HG02981 (cell line): ENCODE measurements around the gene GSTA2.
"Not testable (repeated sequence)": the region's sequence is repeated elsewhere in the genome, so short reads cannot be mapped to it uniquely, and the experiment has no call there.

Source experiments
- ATAC-seq: cut with Tn5 transposase; IDR thresholded peaks from one replicate; pipeline ENCODE4 v1.9.1; 2021; ENCODE audit warnings: mild to moderate bottlenecking, moderate library complexity; ENCODE audit not compliant: unreplicated experiment

Gene GSTA2

DNA sequence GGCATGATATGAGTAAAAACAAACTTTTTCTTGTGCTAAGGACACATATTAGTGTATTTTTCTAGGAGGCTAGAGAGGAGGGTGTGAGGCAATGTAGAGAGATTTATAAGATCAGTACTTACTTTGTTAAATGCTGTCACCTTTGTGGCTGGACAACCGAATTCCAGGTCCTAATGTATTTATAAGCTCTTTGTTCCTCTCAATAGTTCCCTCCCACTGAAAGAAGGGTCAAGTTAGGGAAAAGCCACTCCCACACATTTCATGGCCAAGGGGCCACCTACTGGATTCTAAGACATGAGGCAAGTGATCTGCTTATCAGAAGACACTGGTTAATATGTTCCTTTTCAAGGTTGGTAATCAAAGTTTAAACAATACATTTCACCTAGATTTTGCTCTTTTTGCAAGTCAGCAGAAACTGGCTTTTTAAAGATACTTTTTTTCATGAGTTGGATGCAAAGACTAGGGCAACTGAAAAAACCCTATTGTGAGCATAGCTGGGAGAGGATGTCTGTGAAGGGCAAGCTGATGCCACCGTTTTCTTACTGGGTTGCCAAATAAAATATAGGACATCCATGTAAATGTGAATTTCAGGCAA, at the start of gene GSTA2:
TSS of gene GSTA2 (minus strand) at position 154 of the 595 bp plus-strand sequence. CDS start 5,528 bp downstream, outside the sequence.
- ATAC-seq, result not testable (repeated sequence)

DNA sequence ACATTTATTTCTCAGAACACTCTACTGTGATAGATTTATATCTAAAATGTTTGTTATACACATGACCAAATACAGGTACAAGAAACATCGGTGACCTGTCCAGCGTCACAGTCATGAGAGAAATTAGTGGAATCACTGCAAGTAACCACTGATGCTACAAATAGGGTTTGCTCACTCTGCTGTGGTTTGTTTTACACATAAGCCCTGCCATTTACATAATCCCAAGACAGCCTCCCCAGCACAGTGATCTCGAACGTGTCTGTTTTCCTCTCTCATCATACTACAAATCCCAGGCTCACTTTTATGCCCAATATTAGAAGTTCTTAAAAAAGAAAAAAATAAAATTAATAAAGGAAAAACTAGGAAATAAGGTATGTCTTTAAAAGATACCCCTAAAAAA, 46.5 kb upstream of the GSTA2 start:
- not testable (repeated sequence) for ATAC-seq

DNA sequence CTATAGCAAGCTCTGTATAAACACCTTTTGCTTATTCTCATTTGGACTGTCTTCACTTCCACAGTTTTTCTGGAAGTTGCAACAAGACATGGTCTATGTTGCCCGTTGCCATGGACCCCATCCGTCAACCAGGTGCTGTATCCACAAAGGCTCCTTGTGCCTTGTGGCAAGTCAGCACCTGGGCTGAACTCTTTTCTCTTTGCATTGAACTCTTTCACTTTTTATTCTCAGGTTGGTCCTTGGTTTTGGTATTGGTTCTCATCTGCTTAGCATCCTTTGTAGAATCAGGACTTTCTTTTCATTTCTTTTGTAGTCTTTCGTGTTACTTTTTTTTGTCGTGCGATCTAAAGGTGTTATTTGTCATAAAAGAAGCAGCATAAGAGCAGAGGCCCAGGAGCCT, 45.4 kb upstream of the GSTA2 start:
- no peak for ATAC-seq

DNA sequence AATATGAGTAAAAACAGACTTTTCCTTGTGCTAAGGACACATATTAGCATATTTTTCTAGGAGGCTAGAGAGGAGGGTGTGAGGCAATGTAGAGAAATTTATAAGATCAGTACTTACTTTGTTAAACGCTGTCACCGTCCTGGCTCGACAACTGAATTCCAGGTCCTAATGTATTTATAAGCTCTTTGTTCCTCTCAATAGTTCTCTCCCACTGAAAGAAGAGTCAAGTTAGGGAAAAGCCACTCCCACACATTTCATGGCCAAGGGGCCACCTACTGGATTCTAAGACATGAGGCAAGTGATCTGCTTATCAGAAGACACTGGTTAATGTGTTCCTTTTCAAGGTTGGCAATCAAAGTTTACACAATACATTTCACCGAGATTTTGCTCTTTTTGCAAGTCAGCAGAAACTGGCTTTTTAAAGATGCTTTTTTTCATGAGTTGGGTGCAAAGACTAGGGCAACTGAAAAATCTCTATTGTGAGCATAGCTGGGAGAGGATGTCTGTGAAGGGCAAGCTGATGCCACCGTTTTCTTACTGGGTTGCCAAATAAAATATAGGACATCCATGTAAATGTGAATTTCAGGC, 40.5 kb upstream of the GSTA2 start, which contains the start of gene GSTA1:
TSS of gene GSTA1 (minus strand) at position 149 of the 588 bp plus-strand sequence. CDS start 4,549 bp downstream, outside the sequence.
- ATAC-seq, result not testable (repeated sequence)

DNA sequence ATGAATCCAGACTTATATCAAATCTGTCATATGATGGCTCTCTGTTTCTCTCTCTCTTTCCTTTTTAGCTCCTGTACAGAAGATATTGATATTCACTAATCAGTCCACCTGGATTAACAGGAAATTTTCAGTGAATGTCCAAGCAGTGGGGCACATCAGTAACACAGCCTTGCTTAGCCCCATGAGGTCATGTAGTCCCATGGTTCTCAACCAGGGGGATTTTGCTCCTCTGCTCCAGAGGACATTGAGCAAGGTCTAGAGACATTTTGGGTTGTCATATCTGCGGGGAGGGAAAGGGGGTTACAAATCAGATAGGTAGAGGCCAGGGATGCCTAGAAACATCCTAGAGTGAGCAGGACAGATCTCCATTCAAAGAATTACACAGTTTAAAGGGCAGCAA, 39.5 kb upstream of the GSTA2 start:
- ATAC-seq, result no peak

DNA sequence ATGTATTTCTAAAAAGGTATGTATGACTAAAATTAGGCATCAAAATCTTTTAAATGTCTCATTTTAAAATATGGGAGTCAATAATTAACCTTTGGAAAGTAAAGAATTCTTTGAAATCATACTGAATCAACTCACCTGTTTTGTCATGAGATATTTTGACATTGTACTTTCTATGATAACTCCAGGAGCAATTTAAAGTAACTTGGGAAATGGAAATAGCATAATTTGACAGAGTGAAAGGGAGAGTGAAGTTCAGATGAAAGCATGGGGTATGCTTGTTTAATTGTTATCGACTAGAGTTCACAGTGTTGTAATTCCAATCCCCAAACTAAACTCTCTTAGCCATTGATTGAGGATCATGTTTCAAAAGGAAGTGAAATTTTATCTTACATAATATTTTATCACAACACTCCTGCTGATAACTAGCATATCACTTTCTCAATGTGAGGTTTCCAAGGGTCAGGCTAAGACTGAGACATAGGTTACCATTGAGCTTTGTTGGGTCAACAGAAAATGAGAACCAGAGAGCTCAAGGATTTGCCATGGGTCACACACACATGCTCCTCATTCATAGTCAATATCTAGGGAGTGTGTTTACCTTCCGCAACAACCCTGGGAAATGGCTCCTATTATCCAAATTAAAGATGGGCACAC, 38.0 kb upstream of the GSTA2 start:
- ATAC-seq, result no peak

DNA sequence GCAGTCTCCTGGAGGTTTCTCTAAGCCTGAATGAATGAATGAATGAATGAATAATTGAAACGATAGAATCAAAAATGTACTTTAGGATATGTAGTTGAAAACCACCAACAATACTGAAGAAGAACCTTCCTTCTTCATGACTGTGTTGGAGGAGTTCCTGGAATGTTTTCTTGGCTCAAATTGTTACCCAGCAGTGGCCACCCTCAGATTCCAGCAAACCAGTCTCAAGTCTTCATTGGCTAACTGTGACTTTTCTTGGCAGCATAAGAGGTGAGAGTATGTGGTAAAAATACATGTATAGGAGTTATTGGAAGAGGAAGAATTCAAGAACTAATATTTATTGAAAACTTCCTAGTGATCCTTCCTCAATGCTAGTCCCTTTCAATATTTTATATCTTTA, 36.0 kb upstream of the GSTA2 start:
- ATAC-seq, result not testable (repeated sequence)

DNA sequence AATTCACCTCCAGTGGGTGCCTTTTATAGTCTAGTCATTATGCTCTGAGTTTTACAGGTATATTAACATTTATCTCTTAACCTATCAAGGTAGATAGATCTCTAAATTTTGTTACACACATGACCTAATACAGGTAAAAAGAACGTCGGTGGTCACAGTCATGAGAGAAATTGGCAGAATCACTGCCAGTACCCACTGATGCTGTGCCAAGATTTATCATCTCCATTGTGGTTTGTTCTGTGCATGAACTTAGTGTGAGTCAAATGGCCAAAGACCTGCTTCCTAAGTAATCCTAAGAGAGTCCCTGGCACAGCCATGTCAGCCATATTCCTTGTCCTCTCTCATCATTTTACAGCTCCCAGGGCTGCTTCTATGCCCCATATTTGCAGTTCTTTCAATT, 31.1 kb upstream of the GSTA2 start:
- ATAC-seq, result not testable (repeated sequence)

DNA sequence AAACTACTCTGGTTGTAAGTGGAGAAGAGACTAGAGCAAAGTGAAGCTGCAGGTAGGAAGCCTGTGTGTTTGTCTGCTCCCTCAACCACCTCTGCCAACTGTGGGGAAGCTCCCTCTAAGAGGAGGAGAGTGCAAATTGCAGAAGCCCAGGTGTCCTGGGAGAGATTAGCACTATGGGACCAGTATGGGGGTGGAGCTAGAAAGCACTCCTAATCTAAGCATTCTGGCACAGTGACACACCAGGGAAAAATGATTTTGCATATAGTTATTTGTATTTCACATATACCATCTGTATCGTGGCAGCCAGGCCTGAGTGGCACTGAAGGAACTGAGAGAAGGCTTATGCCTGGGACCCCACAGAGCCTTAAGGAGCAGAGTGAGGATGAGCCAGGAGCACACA, 27.6 kb upstream of the GSTA2 start:
- no peak for ATAC-seq

DNA sequence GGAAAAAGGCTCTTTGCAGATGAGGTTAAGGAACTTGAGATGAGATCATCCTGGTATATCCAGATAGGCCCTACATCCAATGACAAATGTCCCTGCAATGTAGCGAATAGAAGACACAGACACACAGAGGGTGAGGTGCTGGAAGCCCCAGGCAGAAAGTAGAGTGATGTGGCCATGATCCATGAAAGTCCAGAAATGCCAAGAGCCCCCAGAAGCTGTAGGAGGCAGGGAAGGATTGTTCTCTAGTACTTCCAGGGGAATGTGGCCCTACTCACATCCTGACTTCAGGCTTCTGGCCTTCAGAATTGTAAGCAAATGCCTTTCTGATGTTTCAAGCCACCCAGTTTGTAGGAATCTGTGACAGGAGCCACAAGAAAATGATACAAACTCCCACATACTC, 26.4 kb upstream of the GSTA2 start:
- ATAC-seq, result not testable (repeated sequence)

DNA sequence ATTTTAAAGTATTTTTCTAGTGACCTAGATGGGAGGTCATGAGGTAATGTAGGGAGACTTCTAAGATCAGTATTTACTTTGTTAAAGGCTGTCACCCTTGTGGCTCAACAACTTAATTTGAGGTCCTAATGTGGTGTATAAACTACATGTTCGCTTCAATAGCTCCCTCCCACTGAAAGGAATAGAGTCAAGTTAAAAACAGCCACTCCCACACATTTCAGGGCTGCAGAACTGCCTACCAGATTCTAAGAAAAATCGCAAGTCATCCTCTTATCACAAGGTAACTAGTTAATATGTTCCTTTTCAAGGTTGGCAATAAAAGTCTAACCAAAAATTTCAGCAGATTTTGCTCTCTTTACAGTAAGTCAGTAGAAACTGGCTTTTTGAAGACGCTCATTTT, 25.2 kb upstream of the GSTA2 start:
- ATAC-seq, result no peak

DNA sequence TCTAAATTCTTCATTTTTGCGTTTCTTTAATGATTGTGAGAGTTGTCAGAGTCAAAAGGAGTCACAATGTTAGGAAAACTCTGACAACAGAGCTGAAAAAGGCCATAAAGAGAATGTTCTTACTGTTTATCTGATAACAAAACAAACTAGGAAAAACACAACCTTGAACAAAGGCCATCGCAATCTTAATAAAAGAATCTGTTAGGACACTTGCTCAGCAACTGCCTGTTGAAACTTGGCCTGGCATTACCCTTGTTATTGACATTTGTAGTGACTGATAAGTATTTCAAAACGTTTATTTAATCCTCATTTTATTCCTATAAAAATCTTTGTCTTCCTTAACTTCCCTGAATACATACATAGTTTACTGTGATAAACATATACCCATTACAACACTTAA, 24.6 kb upstream of the GSTA2 start:
- no peak for ATAC-seq

DNA sequence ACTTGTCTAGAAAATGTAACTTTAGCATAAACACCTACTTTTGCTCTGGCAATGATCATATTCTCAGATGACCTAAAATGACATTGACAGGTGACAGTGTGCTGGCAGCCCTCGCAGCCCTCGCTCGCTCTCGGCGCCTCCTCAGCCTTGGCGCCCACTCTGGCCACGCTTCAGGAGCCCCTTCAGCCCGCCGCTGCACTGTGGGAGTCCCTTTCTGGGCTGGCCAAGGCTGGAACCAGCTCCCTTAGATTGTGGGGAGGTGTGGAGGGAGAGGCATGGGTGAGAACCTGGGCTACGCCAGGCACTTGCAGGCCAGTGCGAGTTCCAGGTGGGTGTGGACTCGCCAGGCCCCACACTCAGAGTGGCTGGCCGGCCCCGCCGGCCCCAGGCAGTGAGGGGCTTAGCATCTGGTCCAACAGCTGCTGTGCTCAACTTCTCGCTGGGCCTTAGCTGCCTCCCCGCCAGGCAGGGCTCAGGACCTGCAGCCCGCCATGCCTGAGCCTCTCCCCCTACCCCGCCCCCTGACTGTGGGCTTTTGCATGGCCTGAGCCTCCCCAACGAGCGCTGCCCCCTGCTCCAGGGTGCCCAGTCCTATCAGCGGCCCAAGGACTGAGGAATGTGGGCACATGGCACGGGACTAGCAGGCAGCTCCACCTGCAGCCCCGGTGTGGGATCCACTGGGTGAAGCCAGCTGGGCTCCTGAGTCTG, 23.1 kb upstream of the GSTA2 start:
- no peak for ATAC-seq

DNA sequence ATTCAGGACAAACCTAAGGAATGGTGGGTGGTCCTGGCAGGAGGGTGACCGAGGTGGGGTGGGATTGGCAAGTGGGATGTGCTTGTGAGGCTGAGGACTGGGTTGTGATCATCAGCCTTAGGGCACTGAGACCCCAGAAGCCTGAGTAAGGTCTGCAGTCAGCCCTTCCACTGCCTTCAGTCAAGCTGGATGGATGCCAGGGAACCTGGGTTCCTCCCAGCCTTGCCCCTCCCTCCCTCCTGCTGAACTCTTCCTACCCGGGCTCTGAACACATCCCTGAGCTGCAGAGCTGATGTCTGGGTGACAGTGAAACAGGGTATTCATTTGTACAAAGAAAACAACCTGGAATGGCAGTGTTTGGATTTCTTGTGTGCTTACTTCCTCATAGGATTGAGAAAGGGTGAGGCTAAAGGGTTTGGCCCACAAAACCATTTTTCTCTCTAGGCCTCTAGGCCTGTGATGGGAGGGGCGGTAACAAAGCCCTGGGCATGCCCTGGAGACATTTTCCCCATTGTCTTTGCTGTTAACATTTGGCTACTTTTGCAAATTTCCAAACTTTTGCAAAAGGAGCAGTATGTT, 19.5 kb upstream of the GSTA2 start:
- ATAC-seq, result not testable (repeated sequence)

DNA sequence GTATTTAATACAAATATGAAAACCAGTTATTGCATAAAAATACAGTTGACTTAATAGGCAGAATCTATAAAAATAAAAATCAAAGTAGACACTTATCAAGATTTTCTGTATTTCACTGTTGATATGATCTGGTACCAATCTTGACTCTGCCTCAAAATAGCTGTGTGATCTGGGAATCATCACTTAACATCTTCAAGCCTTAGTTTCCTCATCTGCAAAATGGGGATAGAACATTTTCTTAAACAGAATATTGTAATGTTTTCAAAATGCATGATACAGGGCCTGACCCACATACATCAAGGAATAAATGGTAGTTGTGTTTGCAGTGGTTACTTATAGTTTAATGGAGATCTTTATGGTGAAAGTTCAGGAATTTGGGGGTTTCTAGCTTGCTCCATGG, 18.9 kb upstream of the GSTA2 start:
- ATAC-seq, result not testable (repeated sequence)

DNA sequence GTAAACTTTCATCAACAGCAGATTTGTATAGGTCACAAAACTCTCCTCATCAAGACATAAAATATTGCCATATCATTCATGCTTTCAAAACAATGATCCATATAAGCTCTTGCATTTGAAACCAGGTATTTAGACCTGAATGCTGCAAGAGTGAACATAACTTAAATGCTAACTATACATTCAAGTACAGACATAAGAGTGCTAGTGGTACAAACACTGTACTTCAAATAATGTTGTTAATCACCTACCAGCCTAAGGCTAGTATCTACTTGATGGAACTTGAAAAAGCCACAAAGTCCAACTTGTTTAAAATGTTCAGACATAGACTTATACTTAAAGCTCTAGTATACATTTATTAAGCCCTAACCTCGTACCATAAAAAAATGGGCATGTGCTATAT, 16.0 kb upstream of the GSTA2 start:
- ATAC-seq, result no peak

DNA sequence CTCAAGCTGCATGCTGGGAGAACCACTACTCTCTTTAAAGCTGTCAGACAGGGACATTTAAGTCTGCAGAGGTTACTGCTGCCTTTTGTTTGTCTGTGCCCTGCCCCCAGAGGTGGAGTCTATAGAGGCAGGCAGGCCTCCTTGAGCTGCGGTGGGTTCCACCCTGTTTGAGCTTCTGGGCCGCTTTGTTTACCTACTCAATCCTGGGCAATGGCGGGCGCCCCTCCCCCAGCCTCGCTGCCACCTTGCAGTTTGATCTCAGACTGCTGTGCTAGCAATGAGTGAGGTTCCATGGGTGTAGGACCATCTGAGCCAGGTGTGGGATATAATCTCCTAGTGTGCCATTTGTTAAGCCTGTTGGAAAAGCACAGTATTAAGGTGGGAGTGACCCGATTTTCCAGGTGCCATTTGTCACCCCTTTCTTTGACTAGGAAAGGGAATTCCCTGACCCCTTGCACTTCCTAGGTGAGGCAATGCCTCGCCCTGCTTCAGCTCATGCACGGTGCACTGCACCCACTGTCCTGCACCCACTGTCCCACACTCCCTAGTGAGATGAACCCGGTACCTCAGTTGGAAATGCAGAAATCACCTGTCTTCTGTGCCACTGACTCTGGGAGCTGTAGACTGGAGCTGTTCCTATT, 13.6 kb upstream of the GSTA2 start:
- not testable (repeated sequence) for ATAC-seq

DNA sequence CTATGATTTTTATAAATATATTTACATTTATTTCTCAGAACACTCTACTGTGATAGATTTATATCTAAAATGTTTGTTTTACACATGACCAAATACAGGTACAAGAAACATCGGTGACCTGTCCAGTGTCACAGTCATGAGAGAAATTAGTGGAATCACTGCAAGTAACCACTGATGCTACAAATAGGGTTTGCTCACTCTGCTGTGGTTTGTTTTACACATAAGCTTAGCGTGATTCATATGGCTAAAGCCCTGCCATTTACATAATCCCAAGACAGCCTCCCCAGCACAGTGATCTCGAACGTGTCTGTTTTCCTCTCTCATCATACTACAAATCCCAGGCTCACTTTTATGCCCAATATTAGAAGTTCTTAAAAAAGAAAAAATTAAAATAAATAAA, 6.1 kb upstream of the GSTA2 start:
- not testable (repeated sequence) for ATAC-seq

DNA sequence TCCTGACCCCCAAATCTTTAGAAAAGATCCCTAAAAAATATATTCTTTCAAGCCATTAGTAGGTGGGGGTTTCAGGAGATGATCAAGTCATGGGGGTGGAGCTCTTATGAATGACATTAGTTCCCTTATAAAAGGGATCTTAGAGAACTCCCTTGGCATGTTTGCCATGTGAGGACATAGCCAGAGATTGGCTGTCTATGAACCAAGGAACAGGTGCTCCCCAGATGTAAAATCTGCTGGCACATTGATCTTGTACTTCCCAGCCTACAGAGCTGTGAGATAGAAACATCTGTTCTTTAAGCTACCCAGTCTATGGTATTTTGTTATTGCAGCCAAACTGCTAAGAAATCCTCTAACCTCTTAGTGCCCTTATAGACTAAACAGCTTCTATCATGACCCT, 4.4 kb upstream of the GSTA2 start:
- not testable (repeated sequence) for ATAC-seq

DNA sequence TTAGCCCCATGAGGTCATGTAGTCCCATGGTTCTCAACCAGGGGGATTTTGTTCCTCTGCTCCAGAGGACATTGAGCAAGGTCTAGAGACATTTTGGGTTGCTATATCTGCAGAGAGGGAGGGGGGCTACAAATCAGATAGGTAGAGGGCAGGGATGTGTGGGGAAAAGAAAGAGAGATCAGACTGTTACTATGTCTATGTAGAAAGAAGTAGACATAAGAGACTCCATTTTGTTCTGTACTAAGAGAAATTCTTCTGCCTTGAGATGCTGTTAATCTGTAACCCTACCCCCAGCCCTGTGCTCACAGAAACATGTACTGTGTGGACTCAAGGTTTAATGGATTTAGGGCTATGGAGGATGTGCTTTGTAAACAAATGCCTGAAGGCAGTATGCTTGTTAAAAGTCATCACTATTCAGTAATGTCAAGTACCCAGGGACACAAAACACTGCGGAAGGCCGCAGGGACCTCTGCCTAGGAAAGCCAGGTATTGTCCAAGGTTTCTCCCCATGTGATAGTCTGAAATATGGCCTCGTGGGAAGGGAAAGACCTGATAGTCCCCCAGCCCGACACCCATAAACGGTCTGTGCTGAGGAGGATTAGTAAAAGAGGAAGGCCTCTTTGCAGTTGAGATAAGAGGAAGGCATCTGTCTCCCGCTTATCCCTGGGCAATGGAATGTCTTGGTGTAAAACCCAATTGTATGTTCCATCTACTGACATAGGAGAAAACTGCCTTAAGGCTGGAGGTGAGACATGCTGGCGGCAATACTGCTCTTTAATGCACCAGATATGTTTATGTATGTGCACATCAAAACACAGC, 1.4 kb downstream of the GSTA2 start:
- ATAC-seq, result not testable (repeated sequence)
